ENCODE measurements around the gene FAM186B. TPM values are rescaled to one million over a fixed set of nuclear protein-coding genes. Genes with fewer than 3 reads are reported as not detected.

Gene FAM186B
- total and polyA plus RNA-seq, 2 of the 13 experiments (the other 11 are each of a cell fraction or from before 2014, with no cell fraction given), result 0.07 to 0.20 TPM

GRCh38 chr12:49550693-49551252 is 54.7 kb downstream of the FAM186B start:
- Histone ChIP-seq H3K27me3 (ENCODE audit: control insufficient read depth in 1 of 2, insufficient read depth in 2 of 2, low read length in 2 of 2) (0 out of 5 replicates have a peak, but pooled peaks cover 0 to 1% of the 10 kb centered on the region in 2 experiments), H3K4me2 (ENCODE audit: low read depth, low read length) (peak overlapping the region; percentile 55), H3K4me1 (ENCODE audit: insufficient read depth, low read length) (peaks cover 57% of the 10 kb centered on the region), H3K9ac (ENCODE audit: insufficient read depth, low read depth, low read length) (no peak overlapping the region), H3K4me3 (replicated peaks in 1 of 3; ENCODE audit: insufficient read depth in 1 of 3, low read depth in 2 of 3, low read length in 3 of 3) (peak overlapping the region in 1 of 3 experiments; percentile 34; a peak in 2 of 6 replicates), H2AFZ (ENCODE audit: low read length) (no peak overlapping the region), H3K79me2 (ENCODE audit: insufficient read depth, low read length) (no peaks in the 10 kb centered on the region), H3K27ac (ENCODE audit: extremely low read length, insufficient read depth, low read length) (peak overlapping the region; percentile 57), H4K20me1 (ENCODE audit: insufficient read depth, low read length) (no peaks in the 10 kb centered on the region), H3K36me3 (replicated peaks in 1 of 2; ENCODE audit: control insufficient read depth in 1 of 2, insufficient read depth in 2 of 2, low read length in 2 of 2) (no peaks in the 10 kb centered on the region), H3K9me3 (ENCODE audit: low read length) (no peaks in the 10 kb centered on the region)
- intact Hi-C loops (cut with micrococcal nuclease; ENCODE audit: unreplicated experiment), result no loop called here
- peak; percentile 68 for ATAC-seq
- BruUV-seq (replicated peaks), result no TSS peak
- POLR2A ChIA-PET, result interaction anchor here (0.9 to 2.0 kb wide), 7 partner anchors 10 to 184 kb away, joined by 3 to 11 read pairs (median 4); partner anchors contain the start of genes MCRS1 and SPATS2
- in situ Hi-C loops (cut with HindIII; ENCODE audit: extremely low pct_ligation_motif_present, low pct_unique_long_range_greater_than_20kb), result no loop called here
- peak; percentile 90 for FAIRE-seq
- CTCF ChIA-PET (ENCODE audit: low intra/inter-chr PET ratio, low total read pairs), result no interaction called here
- DNase-seq (ENCODE audit: low spot score), result peak; percentile 67
- 0% methylated on average over 4 of the region's 6 CpGs for WGBS (ENCODE audit: low lambda C conversion rate)
- TF ChIP-seq, protein P1, sequence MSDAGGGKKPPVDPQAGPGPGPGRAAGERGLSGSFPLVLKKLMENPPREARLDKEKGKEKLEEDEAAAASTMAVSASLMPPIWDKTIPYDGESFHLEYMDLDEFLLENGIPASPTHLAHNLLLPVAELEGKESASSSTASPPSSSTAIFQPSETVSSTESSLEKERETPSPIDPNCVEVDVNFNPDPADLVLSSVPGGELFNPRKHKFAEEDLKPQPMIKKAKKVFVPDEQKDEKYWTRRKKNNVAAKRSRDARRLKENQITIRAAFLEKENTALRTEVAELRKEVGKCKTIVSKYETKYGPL (CRISPR knock-in tag; IDR thresholded peaks at IDR 0.05), result no peak
- TF ChIP-seq, protein P2, sequence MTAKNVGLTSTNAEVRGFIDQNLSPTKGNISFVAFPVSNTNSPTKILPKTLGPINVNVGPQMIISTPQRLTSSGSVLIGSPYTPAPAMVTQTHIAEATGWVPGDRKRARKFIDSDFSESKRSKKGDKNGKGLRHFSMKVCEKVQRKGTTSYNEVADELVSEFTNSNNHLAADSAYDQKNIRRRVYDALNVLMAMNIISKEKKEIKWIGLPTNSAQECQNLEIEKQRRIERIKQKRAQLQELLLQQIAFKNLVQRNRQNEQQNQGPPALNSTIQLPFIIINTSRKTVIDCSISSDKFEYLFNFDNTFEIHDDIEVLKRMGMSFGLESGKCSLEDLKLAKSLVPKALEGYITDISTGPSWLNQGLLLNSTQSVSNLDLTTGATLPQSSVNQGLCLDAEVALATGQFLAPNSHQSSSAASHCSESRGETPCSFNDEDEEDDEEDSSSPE (CRISPR knock-in tag; IDR thresholded peaks at IDR 0.05), result peak; percentile 61; the same call in 1 of the 2 replicates
- peak; percentile 29 to 33; a peak in 1 of 4 replicates for TF ChIP-seq POLR2A (IDR thresholded peaks at IDR 0.05; ENCODE audit: insufficient read depth in 1 of 2, low read depth in 2 of 2, low read length in 2 of 2)
- peak; percentile 36; the same call in 1 of the 2 replicates for TF ChIP-seq KDM2A (CRISPR knock-in tag; IDR thresholded peaks at IDR 0.05; ENCODE audit: borderline replicate concordance, low read depth)
- TF ChIP-seq TFE3 (CRISPR knock-in tag; IDR thresholded peaks at IDR 0.05), result 0 out of 2 replicates have a peak, but pooled peaks have one; percentile 11
- TF ChIP-seq, protein P3, sequence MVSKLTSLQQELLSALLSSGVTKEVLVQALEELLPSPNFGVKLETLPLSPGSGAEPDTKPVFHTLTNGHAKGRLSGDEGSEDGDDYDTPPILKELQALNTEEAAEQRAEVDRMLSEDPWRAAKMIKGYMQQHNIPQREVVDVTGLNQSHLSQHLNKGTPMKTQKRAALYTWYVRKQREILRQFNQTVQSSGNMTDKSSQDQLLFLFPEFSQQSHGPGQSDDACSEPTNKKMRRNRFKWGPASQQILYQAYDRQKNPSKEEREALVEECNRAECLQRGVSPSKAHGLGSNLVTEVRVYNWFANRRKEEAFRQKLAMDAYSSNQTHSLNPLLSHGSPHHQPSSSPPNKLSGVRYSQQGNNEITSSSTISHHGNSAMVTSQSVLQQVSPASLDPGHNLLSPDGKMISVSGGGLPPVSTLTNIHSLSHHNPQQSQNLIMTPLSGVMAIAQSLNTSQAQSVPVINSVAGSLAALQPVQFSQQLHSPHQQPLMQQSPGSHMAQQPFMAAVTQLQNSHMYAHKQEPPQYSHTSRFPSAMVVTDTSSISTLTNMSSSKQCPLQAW (CRISPR knock-in tag; IDR thresholded peaks at IDR 0.05), result peak; percentile 80
- peak; percentile 54; the same call in 1 of the 2 replicates for TF ChIP-seq ZNF331 (CRISPR knock-in tag; IDR thresholded peaks at IDR 0.05)
- TF ChIP-seq SAP130 (CRISPR knock-in tag; IDR thresholded peaks at IDR 0.05; ENCODE audit: low read depth), result peak; percentile 30; the same call in 1 of the 2 replicates
- peak; percentile 9; the same call in 1 of the 2 replicates for TF ChIP-seq RARA (CRISPR knock-in tag; IDR thresholded peaks at IDR 0.05)
- no peak for TF ChIP-seq GLI4 (CRISPR knock-in tag; IDR thresholded peaks at IDR 0.05; ENCODE audit: borderline replicate concordance)
- 0 out of 2 replicates have a peak, but pooled peaks have one; percentile 19 for TF ChIP-seq SP4 (CRISPR knock-in tag; IDR thresholded peaks at IDR 0.05)
- no peak for TF ChIP-seq JUN (CRISPR knock-in tag; IDR thresholded peaks at IDR 0.05)
- TF ChIP-seq, protein P4, sequence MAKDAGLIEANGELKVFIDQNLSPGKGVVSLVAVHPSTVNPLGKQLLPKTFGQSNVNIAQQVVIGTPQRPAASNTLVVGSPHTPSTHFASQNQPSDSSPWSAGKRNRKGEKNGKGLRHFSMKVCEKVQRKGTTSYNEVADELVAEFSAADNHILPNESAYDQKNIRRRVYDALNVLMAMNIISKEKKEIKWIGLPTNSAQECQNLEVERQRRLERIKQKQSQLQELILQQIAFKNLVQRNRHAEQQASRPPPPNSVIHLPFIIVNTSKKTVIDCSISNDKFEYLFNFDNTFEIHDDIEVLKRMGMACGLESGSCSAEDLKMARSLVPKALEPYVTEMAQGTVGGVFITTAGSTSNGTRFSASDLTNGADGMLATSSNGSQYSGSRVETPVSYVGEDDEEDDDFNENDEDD (CRISPR knock-in tag; IDR thresholded peaks at IDR 0.05; ENCODE audit: borderline replicate concordance), result peak; percentile 38; the same call in 1 of the 2 replicates
- no peak for TF ChIP-seq NR1H2 (CRISPR knock-in tag; IDR thresholded peaks at IDR 0.05; ENCODE audit: borderline replicate concordance, low read depth)
- peak; percentile 56 for TF ChIP-seq SALL1 (CRISPR knock-in tag; IDR thresholded peaks at IDR 0.05)
- TF ChIP-seq ZFP90 (CRISPR knock-in tag; IDR thresholded peaks at IDR 0.05; ENCODE audit: borderline replicate concordance), result no peak
- TF ChIP-seq KAT8 (CRISPR knock-in tag; IDR thresholded peaks at IDR 0.05), result 0 out of 2 replicates have a peak, but pooled peaks have one; percentile 22
